NCI-H748 (cell line): Measurements from ENCODE around the gene LNP1.
A peak's percentile ranks its signal among the peaks of the same experiment; 100 is the strongest.
"Not testable (repeated sequence)": the region's sequence is repeated elsewhere in the genome, so short reads cannot be mapped to it uniquely, and the experiment has no call there.

Experiments used
- DNase-seq: peaks from one replicate; lab custom pipeline; 2025; ENCODE audit not compliant: unreplicated experiment; lab: John Stamatoyannopoulos, UW

Gene LNP1

GRCh38 chr3:100471444-100471843 lies 70.1 kb downstream of the LNP1 start:
- DNase-seq: no peak

GRCh38 chr3:100477851-100478360 lies 76.6 kb downstream of the LNP1 start:
- DNase-seq: not testable (repeated sequence)

GRCh38 chr3:100478521-100478920 lies 77.2 kb downstream of the LNP1 start:
- DNase-seq: not testable (repeated sequence)

GRCh38 chr3:100480081-100480480 lies 78.7 kb downstream of the LNP1 start:
- peak; percentile 2 for DNase-seq

- DNase-seq: peak; percentile 2
These were observed 80.8 kb downstream of the LNP1 start for GRCh38 chr3:100482176-100482575.

- no peak for DNase-seq
These were observed 82.2 kb downstream of the LNP1 start for GRCh38 chr3:100483529-100483928.

- DNase-seq: no peak
These were observed 85.5 kb downstream of the LNP1 start for GRCh38 chr3:100486808-100487207.

- no peak for DNase-seq
These were observed 87.8 kb downstream of the LNP1 start for GRCh38 chr3:100489118-100489517.

- DNase-seq: peak; percentile 92
These were observed 91.0 kb downstream of the LNP1 start, which contains the start of gene TMEM45A for GRCh38 chr3:100492059-100493006. Gene TMEM45A (plus strand): TSS chr3:100492619. CDS start chr3:100555212, 62,593 bp downstream.

- no peak for DNase-seq
These were observed 95.4 kb downstream of the LNP1 start for GRCh38 chr3:100496711-100497261.

GRCh38 chr3:100499651-100500050 lies 98.3 kb downstream of the LNP1 start:
- DNase-seq: no peak

- DNase-seq: peak; percentile 29
These were observed 99.1 kb downstream of the LNP1 start for GRCh38 chr3:100500320-100500880.

GRCh38 chr3:100503448-100503847 lies 102.1 kb downstream of the LNP1 start:
- no peak for DNase-seq
